Prostate gland (tissue), 2 donors: Measurements from ENCODE around the gene HNRNPA3. TPM values are rescaled to one million over a fixed set of nuclear protein-coding genes. Genes with fewer than 3 reads are reported as not detected.

Source experiments
- DNase-seq: peaks from one replicate; pipeline ENCODE4 v3.0.0-alpha.2; 2019; ENCODE audit warnings: low spot score
- H3K27ac ChIP-seq, 2 donors: fragments of 200-600 bp; sonication (generic); 2 replicates each; pipeline ENCODE4 v1.5.1; 2017 to 2019
- H3K27me3 ChIP-seq: fragments of 200-600 bp; sonication (generic); replicated peaks from 2 replicates; pipeline ENCODE4 v1.5.1; 2019; ENCODE audit not compliant: insufficient read depth
- H3K36me3 ChIP-seq, 2 donors: fragments of 200-600 bp; sonication (generic); 1 replicate in 1 of 2; 2 replicates in 1 of 2; pipeline versions ENCODE4 v1.5.1 to v1.8.1; 2017 to 2019
- H3K4me1 ChIP-seq: fragments of 200-600 bp; sonication (generic); replicated peaks from 2 replicates; pipeline ENCODE4 v1.5.1; 2019
- H3K4me3 ChIP-seq, 2 donors: fragments of 200-600 bp; sonication (generic); 2 replicates each; pipeline ENCODE4 v1.5.1; 2017 to 2019
- H3K9me3 ChIP-seq: fragments of 200-600 bp; sonication (generic); 2 replicates; pipeline ENCODE4 v1.5.1; 2017
- POLR2A ChIP-seq: fragments of 450-650 bp; IDR thresholded peaks from one replicate; pipeline ENCODE4 v1.6.1; 2016; ENCODE audit warnings: antibody characterized with exemption, mild to moderate bottlenecking
- POLR2AphosphoS5 ChIP-seq: sonication (generic); formaldehyde crosslinking; IDR thresholded peaks from one replicate; pipeline ENCODE4 v1.6.1; 2017; ENCODE audit warnings: antibody characterized with exemption
- WGBS: methylation state at CpG from one replicate; pipeline ENCODE4 v1.1.5; 2018; 5-methylcytosine and 5-hydroxymethylcytosine counted together
- intact Hi-C: fragments of 100-400 bp; cut with DNase I; formaldehyde crosslinking; loops from one replicate; pipeline ENCODE4 v1.14.2; 2022
- total RNA-seq, 2 donors: library from RNA; depleted of rRNA; stranded (reverse); fragments of >200 nt; gene quantifications; one replicate each; pipeline ENCODE4 v1.1.0, GENCODE V29; 2016
- TF ChIP-seq, protein P1 (sequence below), 4 experiments: fragments of 200-600 bp in 2 of 4; fragments of 450-650 bp in 2 of 4; sonication (generic) in 2 of 4; IDR thresholded peaks; 1 replicate in 3 of 4; 2 replicates in 1 of 4; pipeline ENCODE4 v1.5.1; 2016 to 2019; ENCODE audit warnings: antibody characterized with exemption in 4 of 4, mild to moderate bottlenecking in 2 of 4, moderate library complexity in 2 of 4

HNRNPA3 gene
- total RNA-seq, 2 donors from 2014 or later: 56.5 to 57.0 TPM

DNA sequence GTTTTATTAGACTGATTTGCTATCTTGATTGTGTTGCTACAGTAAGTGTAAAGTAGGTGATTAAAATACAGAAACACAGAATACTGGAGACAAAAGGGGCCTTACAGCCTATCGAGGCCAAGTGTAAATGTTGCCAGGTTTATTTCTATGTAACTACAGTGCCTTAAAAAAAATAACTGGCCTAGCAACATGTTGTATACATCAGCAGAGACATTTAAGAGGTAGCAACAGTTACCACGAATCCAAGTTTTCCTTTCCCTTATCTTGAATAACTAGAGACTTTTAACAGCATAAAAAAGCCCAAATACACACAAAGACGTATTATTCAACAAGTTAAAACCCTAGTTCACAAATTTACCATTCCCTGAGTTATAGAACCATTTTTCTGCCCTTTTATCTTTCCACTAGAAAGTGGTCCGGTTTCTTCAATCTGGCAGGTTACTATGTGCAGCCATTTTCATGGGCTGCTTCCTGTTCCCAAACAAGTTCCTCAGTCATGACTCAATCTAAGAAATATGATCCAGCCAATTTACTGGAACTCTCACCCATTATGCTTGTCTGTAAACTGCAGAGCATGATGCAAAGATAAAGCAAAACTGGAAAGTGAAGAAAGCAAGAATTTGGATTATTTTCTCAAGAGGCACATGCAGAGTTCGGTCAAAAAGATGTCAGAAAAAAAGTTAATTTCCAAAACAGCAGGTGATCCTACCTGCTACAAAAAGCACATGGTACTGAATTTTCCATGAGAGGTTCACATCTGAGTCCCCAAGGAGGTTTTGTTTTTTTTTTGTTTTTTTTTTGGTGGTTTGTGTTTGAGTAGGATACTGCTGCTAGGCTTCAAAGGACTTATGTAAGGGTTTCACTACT lies 29.8 kb downstream of the HNRNPA3 start:
- TF ChIP-seq POLR2A (no peak), POLR2AphosphoS5 (peak; percentile 95)
- TF ChIP-seq, protein P1, sequence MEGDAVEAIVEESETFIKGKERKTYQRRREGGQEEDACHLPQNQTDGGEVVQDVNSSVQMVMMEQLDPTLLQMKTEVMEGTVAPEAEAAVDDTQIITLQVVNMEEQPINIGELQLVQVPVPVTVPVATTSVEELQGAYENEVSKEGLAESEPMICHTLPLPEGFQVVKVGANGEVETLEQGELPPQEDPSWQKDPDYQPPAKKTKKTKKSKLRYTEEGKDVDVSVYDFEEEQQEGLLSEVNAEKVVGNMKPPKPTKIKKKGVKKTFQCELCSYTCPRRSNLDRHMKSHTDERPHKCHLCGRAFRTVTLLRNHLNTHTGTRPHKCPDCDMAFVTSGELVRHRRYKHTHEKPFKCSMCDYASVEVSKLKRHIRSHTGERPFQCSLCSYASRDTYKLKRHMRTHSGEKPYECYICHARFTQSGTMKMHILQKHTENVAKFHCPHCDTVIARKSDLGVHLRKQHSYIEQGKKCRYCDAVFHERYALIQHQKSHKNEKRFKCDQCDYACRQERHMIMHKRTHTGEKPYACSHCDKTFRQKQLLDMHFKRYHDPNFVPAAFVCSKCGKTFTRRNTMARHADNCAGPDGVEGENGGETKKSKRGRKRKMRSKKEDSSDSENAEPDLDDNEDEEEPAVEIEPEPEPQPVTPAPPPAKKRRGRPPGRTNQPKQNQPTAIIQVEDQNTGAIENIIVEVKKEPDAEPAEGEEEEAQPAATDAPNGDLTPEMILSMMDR (IDR thresholded peaks at IDR 0.05): no peak
- no peaks in the 10 kb centered on the region for H3K36me3 ChIP-seq
- no peaks in the 10 kb centered on the region for H3K9me3 ChIP-seq
- DNase-seq: peak; percentile 70
- peaks cover 29% of the 10 kb centered on the region for H3K4me1 ChIP-seq
- H3K4me3 ChIP-seq: peak overlapping the region in 1 of 2 donors; percentile 22
- WGBS: 9% methylated on average over 5 of the region's 5 CpGs
- intact Hi-C loops: no loop called here
- H3K27ac ChIP-seq: peak overlapping the region; percentile 67 to 85
- no peaks in the 10 kb centered on the region for H3K27me3 ChIP-seq

DNA sequence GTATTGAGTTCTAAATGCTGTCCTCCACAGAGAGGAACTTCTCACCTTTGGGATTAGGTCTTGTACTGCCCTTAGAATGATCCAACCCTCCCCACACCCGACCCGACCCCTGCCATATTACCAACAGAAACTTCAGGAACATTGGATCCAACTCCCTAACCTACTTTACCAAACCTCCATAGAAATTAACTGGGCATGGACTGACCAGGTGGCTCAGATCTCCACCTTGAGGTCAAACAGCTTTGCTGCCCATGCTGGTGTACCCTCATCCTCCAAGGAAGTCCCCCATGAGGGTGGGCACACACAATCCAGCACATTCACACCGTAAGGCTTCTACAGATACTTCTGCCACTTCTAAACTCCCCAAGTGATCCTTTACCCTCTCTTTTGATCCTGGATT lies 30.5 kb downstream of the HNRNPA3 start:
- Histone ChIP-seq H3K4me1 (peaks cover 29% of the 10 kb centered on the region), H3K36me3 (no peaks in the 10 kb centered on the region), H3K27ac (peak overlapping the region; percentile 67 to 85), H3K9me3 (no peaks in the 10 kb centered on the region), H3K4me3 (no peak overlapping the region), H3K27me3 (no peaks in the 10 kb centered on the region)
- intact Hi-C loops: no loop called here
- TF ChIP-seq, protein P1 (IDR thresholded peaks at IDR 0.05): no peak
- TF ChIP-seq POLR2A (no peak), POLR2AphosphoS5 (no peak)
- DNase-seq: no peak
- 86% methylated on average over 3 of the region's 3 CpGs for WGBS

DNA sequence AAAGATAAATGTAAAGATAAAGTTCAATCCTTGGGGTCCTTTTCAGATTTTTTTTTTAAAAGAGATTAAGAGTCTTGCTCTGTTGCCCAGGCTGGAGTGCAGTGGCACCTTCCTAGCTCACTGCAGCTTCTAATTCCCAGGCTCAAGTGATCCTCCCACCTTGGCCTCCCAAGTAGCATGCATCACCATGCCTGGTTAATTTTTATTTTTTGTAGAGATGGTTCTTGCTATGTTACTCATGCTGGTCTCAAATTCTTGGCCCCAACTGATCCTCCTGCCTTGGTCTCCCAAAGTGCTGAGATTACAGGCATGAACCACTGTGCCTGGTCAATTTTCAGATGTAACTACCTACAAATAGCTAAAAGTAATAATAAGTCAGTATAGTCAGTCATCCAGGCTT lies 30.9 kb downstream of the HNRNPA3 start:
- Histone ChIP-seq H3K36me3 (no peaks in the 10 kb centered on the region), H3K27me3 (no peaks in the 10 kb centered on the region), H3K4me1 (peaks cover 29% of the 10 kb centered on the region), H3K27ac (peak overlapping the region; percentile 67 to 85), H3K9me3 (no peaks in the 10 kb centered on the region), H3K4me3 (no peak overlapping the region)
- intact Hi-C loops: no loop called here
- TF ChIP-seq, protein P1 (IDR thresholded peaks at IDR 0.05): no peak
- no peak for TF ChIP-seq POLR2A
- TF ChIP-seq POLR2AphosphoS5: no peak
- DNase-seq: no peak

DNA sequence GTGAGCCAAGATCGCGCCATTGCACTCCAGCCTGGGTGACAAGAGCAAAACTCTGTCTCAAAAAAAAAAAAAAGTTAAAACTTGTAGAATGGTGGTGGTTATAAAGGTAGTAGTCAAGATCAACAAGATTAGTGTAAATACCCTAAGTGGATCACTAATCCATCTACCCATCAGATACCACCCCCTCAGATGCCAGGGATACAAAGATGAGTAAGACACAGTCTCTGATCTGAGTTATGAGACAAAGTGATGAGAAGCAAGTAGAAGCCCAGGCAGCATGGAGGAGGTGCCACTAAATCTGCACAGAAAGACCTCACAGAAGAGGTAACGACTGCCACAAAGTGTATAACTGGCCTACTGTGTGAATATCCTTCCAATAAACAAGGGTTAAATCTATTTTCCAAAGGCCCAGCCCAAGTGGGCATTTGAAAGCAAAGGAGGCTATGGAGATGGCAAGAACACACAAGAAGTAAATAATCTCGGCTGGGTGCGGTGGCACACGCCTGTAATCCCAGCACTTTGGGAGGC lies 31.7 kb downstream of the HNRNPA3 start:
- Histone ChIP-seq H3K9me3 (no peaks in the 10 kb centered on the region), H3K27me3 (no peaks in the 10 kb centered on the region), H3K27ac (no peak overlapping the region), H3K4me1 (peaks cover 29% of the 10 kb centered on the region), H3K36me3 (no peaks in the 10 kb centered on the region), H3K4me3 (no peak overlapping the region)
- intact Hi-C loops: no loop called here
- TF ChIP-seq POLR2AphosphoS5: no peak
- no peak for TF ChIP-seq POLR2A
- TF ChIP-seq, protein P1 (IDR thresholded peaks at IDR 0.05): no peak
- WGBS: 97% methylated on average over 6 of the region's 6 CpGs
- no peak for DNase-seq

DNA sequence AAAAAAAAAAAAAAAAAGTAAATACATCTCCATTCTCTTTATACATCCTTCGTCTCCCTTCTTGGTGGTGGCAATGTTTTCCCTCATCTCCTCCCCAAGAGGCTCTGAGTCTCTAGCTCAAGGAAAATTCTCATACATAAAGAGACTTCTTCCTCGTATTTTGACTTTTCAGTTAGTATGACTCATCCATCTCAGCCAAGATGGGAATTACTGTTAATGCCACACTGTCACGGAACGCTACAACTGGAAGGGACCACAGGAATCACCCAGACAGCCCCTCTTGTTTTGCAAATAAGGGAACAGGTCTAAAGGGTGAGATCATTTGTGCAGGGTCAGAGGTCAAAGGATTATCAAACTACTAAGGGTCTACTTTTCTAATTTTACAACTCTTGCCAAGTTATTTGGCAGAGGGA lies 32.4 kb downstream of the HNRNPA3 start:
- Histone ChIP-seq H3K27ac (peak overlapping the region in 1 of 2 donors; percentile 5), H3K27me3 (no peaks in the 10 kb centered on the region), H3K36me3 (no peaks in the 10 kb centered on the region), H3K9me3 (no peaks in the 10 kb centered on the region), H3K4me3 (no peak overlapping the region), H3K4me1 (peaks cover 29% of the 10 kb centered on the region)
- 46% methylated on average over 4 of the region's 4 CpGs for WGBS
- DNase-seq: no peak
- intact Hi-C loops: no loop called here
- TF ChIP-seq, protein P1 (IDR thresholded peaks at IDR 0.05): no peak
